Skin of body (tissue), 2 donors: ENCODE results near the gene SESN1. TPM values are rescaled to one million over a fixed set of nuclear protein-coding genes. Genes with fewer than 3 reads are reported as not detected.

ENCODE experiments used
- DNase-seq: peaks from one replicate; lab custom pipeline; 2025; lab: John Stamatoyannopoulos, UW
- total RNA-seq: library from RNA; depleted of rRNA; stranded (reverse); fragments of >200 nt; gene quantifications from one replicate; pipeline ENCODE4 v1.2.3, GENCODE V29; 2014

The SESN1 gene
- total RNA-seq, 1 donor from 2014 or later: 55.1 TPM

- DNase-seq: no peak
Observed at GRCh38 chr6:109060571-109060970, 34.1 kb downstream of the SESN1 start.

- peak; percentile 28 for DNase-seq
Observed at GRCh38 chr6:109059571-109060021, 35.0 kb downstream of the SESN1 start.

GRCh38 chr6:109059153-109059552, 35.5 kb downstream of the SESN1 start:
- no peak for DNase-seq

GRCh38 chr6:109058620-109059019, 36.0 kb downstream of the SESN1 start:
- no peak for DNase-seq

GRCh38 chr6:109056661-109057060, 38.0 kb downstream of the SESN1 start:
- DNase-seq: no peak

GRCh38 chr6:109055771-109056235, 38.8 kb downstream of the SESN1 start:
- no peak for DNase-seq

- no peak for DNase-seq
Observed at GRCh38 chr6:109053336-109053735, 41.3 kb downstream of the SESN1 start.

- no peak for DNase-seq
Observed at GRCh38 chr6:109052852-109053251, 41.8 kb downstream of the SESN1 start.

- no peak for DNase-seq
Observed at GRCh38 chr6:109052018-109052651, 42.5 kb downstream of the SESN1 start.

- DNase-seq: no peak
Observed at GRCh38 chr6:109051301-109052017, 43.2 kb downstream of the SESN1 start.

GRCh38 chr6:109050447-109051102, 44.1 kb downstream of the SESN1 start:
- no peak for DNase-seq

- DNase-seq: no peak
Observed at GRCh38 chr6:109050012-109050411, 44.6 kb downstream of the SESN1 start.

- no peak for DNase-seq
Observed at GRCh38 chr6:109048670-109049415, 45.8 kb downstream of the SESN1 start.

- no peak for DNase-seq
Observed at GRCh38 chr6:109048176-109048575, 46.5 kb downstream of the SESN1 start.

- no peak for DNase-seq
Observed at GRCh38 chr6:109045493-109045892, 49.2 kb downstream of the SESN1 start.

- DNase-seq: no peak
Observed at GRCh38 chr6:109039795-109040194, 54.9 kb downstream of the SESN1 start.

GRCh38 chr6:109038837-109039398, 55.7 kb downstream of the SESN1 start:
- no peak for DNase-seq

- peak; percentile 71 for DNase-seq
Observed at GRCh38 chr6:109036574-109037294, 57.9 kb downstream of the SESN1 start.

- DNase-seq: peak; percentile 52
Observed at GRCh38 chr6:109034526-109034925, 60.1 kb downstream of the SESN1 start.

GRCh38 chr6:109033655-109034054, 61.0 kb downstream of the SESN1 start:
- no peak for DNase-seq

- no peak for DNase-seq
Observed at GRCh38 chr6:109031416-109031815, 63.2 kb downstream of the SESN1 start.
